Mucosa of descending colon (tissue), 3 donors: ENCODE data around the gene CHD2. TPM values are rescaled to one million over a fixed set of nuclear protein-coding genes. Genes with fewer than 3 reads are reported as not detected.
"Not testable (repeated sequence)": the region's sequence is repeated elsewhere in the genome, so short reads cannot be mapped to it uniquely, and the experiment has no call there.

Experiments used
- ATAC-seq: fragments of 200-7000 bp; cut with Tn5 transposase; one replicate; pipeline ENCODE4 v1.9.1; 2020; ENCODE audit warnings: mild to moderate bottlenecking, moderate library complexity
- DNase-seq, 3 donors: peaks; one replicate each; pipeline ENCODE4 v3.0.0-alpha.2; 2020
- H3K36me3 ChIP-seq: fragments of 200-600 bp; one replicate; pipeline ENCODE4 v1.8.0; 2021; ENCODE audit warnings: low read depth, mild to moderate bottlenecking
- H3K4me1 ChIP-seq: fragments of 200-600 bp; one replicate; pipeline ENCODE4 v1.8.0; 2021; ENCODE audit warnings: low read depth, mild to moderate bottlenecking
- H3K4me3 ChIP-seq: fragments of 200-600 bp; one replicate; pipeline ENCODE4 v1.8.0; 2021; ENCODE audit warnings: mild to moderate bottlenecking
- H3K9me3 ChIP-seq: fragments of 200-600 bp; one replicate; pipeline ENCODE4 v1.8.0; 2021; ENCODE audit warnings: mild to moderate bottlenecking
- intact Hi-C, 2 donors: fragments of 100-400 bp; cut with DNase I in 1 of 2; cut with micrococcal nuclease in 1 of 2; formaldehyde crosslinking; loops; one replicate each; pipeline versions ENCODE4 v1.11.0 to v1.11.1; 2022; cut with DNase I, micrococcal nuclease
- total RNA-seq, 3 donors: library from RNA; stranded (reverse); fragmentation: NEBNext Ultra II Directional in 2 of 3; extraction: Animal tissue kit (Norgen Biotek cat#: 25700) in 2 of 3; gene quantifications; one replicate each; pipeline versions ENCODE4 v1.2.1 to v1.2.4, GENCODE V29; 2021 to 2023
- TF ChIP-seq, protein P1 (sequence below): fragments of 200-600 bp; IDR thresholded peaks from one replicate; pipeline ENCODE4 v1.8.0; 2022; ENCODE audit warnings: antibody characterized with exemption, mild to moderate bottlenecking
- donor health status: DM: no; HTN: no; CAD: no; lungs with moderate emphysema.
- donor health status: DM: no; HTN: no; CAD: no.
- donor health status: DM: no; HTN: yes; CAD: no.

The CHD2 gene
- total RNA-seq, 3 donors from 2014 or later, result 86.2 to 128 (median 110) TPM

DNA sequence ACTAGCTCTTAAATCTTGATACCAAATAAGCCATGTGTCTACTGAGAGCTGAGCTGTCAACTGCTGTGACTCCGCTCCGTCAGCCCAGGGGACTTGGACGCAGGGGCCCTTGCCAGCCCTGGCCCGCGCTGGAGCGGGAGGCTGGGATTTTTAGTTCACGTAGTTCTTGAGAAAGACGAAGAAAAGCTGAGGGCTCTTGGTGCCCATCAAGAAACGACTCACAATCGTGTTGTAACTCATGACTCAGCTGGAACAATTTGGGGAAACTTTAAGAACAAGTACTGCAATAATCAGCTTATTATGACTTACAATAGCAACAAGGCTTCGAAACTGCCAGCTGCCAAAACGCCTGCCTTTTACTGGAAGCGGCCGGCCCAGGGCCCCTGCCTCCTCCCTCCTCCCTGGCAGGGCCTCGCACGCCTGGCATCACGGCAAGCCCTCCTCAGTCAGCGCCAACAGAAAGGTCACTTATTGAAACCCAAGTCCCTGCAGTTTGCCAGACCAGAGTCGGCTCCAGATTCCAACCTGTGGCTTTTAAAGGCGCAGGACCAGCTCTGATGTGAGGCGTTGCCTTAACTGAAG is 128.6 kb downstream of the CHD2 start:
- peaks cover 10% of the 10 kb centered on the region for H3K4me1 ChIP-seq

DNA sequence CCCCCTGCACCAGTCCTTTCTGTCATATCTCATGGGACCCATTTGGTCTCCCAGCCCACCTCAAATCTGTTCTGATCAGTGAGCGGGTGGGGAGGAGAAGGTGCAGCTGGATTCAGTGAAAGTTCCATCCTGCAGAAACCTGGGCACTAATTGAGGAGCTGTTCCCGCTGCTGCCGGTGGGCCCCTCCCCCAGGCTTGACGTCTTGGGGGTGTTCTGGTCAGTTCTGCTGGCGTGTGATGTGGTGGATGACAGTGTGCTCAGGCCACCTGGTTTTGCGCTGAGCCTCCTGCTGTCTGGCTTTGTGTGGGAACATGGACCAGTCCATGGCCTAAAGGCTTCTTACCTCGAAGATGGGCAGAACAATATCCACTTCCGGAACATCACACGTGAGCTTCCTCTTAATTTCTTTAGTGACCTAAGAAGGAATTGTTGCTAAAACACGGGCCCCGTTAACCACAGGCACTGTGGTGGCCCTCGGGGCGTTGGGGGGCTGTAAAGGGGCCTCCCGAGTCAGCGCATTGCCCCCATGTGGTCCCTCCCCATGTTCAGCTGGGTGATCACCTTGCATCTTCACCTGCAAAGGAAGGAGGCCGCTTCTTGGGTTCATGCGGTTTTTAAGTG is 129.2 kb downstream of the CHD2 start:
- no peak for DNase-seq
- no peaks in the 10 kb centered on the region for H3K36me3 ChIP-seq
- intact Hi-C loops, result no loop called here
- H3K9me3 ChIP-seq, result no peaks in the 10 kb centered on the region
- no peak overlapping the region for H3K4me3 ChIP-seq
- peaks cover 10% of the 10 kb centered on the region for H3K4me1 ChIP-seq
- ATAC-seq, result peak; percentile 5
- TF ChIP-seq, protein P1, sequence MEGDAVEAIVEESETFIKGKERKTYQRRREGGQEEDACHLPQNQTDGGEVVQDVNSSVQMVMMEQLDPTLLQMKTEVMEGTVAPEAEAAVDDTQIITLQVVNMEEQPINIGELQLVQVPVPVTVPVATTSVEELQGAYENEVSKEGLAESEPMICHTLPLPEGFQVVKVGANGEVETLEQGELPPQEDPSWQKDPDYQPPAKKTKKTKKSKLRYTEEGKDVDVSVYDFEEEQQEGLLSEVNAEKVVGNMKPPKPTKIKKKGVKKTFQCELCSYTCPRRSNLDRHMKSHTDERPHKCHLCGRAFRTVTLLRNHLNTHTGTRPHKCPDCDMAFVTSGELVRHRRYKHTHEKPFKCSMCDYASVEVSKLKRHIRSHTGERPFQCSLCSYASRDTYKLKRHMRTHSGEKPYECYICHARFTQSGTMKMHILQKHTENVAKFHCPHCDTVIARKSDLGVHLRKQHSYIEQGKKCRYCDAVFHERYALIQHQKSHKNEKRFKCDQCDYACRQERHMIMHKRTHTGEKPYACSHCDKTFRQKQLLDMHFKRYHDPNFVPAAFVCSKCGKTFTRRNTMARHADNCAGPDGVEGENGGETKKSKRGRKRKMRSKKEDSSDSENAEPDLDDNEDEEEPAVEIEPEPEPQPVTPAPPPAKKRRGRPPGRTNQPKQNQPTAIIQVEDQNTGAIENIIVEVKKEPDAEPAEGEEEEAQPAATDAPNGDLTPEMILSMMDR, result no peak

More for the DNA sequence above, 128.6 kb downstream of the CHD2 start:
- TF ChIP-seq, protein P1, result no peak
- Histone ChIP-seq H3K4me3 (no peak overlapping the region), H3K9me3 (no peaks in the 10 kb centered on the region), H3K36me3 (no peaks in the 10 kb centered on the region)
- intact Hi-C loops, result no loop called here
- peak; percentile 29 for ATAC-seq
- peak in 2 of 3 donors; percentile 54 to 79 for DNase-seq

DNA sequence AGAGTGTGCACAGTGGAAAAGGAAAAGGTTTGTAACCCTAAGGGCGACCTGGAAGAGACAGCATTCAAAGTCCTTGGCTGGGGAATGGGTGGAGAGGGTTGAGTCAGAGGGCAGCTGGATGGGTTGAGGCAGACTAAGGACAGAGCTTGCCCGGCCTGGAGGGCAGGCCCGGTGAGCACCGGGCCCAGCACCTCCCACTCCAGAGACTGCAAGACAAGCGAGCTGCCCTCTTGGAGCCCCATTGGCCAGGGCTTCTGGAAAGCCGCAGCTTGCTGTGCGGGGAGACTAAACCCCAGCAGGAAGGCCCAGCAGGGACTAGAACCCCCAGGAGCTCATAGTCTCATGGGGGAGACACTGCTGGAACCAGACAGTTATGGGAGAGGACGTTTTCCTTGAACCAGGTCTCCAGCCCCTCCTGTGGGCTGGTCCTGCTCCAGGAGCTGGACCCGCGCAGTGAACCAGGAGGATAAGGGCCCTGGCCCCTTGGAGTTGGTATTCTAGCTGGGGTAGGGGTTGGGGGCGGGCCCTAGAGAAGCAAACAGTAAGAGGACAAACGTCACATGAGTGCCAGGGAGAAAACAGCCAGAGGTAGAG is 129.8 kb downstream of the CHD2 start:
- peaks cover 10% of the 10 kb centered on the region for H3K4me1 ChIP-seq
- no peak for DNase-seq
- H3K9me3 ChIP-seq, result no peaks in the 10 kb centered on the region
- no peak overlapping the region for H3K4me3 ChIP-seq
- intact Hi-C loops, result no loop called here
- ATAC-seq, result peak; percentile 43
- TF ChIP-seq, protein P1, result no peak
- no peaks in the 10 kb centered on the region for H3K36me3 ChIP-seq

DNA sequence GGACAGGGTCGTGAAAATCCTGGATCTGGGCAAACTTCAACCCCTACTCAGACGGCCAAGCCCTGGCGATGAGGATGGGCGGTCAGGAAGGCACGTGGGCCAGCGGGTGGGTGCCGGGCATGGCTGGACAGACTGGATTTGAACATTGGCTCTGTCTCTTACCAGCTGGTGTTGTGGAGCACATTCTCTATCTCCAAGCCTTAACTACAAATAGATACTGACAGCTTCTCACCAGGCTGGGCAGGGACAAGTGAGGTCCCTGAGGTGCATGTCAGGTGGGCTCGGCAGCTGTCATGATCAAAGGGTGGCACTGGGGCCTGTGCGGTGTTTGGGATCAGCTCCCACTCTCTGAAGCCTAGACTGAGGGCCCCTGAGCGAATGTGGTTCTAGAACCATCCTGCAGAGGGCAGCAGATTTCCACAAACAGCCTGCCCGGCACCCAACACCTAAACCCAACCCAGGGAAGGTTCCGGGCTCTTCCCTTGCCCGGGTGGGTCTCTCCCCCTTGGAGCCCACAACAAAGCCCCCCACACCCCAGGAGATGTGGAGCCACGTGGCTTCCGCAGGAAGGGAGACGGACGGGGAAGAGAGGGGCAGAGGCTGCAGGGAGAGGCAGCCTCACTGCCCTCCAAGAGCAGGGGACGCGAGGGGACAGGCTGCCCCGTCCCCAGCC is 130.4 kb downstream of the CHD2 start:
- H3K9me3 ChIP-seq, result no peaks in the 10 kb centered on the region
- H3K4me3 ChIP-seq, result no peak overlapping the region
- DNase-seq, result peak in 2 of 3 donors; percentile 65 to 74
- H3K36me3 ChIP-seq, result no peaks in the 10 kb centered on the region
- intact Hi-C loops, result no loop called here
- H3K4me1 ChIP-seq, result peaks cover 10% of the 10 kb centered on the region
- ATAC-seq, result peak; percentile 81
- TF ChIP-seq, protein P1, result peak; percentile 66

DNA sequence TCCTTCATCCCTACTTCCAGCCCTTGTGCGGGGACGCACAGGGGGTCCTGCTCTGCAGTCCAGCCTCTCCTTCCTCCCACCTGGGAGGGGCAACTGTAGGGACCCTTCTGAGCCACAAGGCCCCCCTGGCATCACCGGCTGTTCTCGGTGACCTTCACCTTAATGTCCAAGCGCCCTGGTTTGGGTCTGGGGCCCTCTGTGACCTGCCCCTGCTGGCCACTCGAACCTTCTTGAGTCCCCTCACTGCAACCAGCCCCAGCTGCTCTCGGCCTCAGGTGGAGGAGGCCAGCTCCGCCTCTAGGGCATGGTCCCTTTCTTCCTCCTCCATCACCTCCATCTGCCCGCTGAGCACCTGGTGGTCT is 131.0 kb downstream of the CHD2 start:
- ATAC-seq (no peak), DNase-seq (no peak)
- Histone ChIP-seq H3K4me1 (peaks cover 10% of the 10 kb centered on the region), H3K4me3 (no peak overlapping the region), H3K9me3 (no peaks in the 10 kb centered on the region), H3K36me3 (no peaks in the 10 kb centered on the region)
- intact Hi-C loops, result no loop called here
- TF ChIP-seq, protein P1, result no peak

DNA sequence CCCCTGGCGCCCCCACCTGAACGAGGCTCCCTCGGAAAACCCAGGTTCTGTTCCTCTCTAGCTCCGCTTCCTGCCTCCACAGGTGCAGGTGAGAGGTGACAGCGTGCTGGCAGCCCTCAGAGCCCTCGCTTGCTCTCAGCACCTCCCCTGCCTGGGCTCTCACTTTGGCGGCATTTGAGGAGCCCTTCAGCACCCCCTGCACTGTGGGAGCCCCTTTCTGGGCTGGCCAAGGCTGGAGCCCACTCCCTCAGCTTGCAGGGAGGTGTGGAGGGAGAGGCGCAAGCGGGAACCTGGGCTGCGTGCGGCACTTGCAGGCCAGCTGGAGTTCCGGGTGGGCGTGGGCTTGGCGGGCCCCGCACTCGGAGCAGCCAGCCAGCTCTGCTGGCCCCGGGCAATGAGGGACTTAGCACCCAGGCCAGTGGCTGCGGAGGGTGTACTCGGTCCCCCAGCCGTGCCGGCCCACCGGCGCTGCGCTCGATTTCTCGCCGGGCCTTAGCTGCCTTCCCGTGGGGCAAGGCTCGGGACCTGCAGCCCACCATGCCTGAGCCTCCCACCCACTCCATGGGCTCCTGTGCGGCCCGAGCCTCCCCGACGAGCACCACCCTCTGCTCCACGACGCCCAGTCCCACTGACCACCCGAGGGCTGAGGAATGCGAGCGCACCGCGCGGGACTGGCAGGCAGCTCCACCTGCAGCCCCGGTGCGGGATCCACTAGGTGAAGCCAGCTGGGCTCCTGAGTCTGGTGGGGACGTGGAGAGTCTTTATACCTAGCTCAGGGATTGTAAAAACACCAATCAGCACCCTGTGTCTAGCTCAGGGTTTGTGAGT is 131.6 kb downstream of the CHD2 start:
- H3K9me3 ChIP-seq, DNase-seq, ATAC-seq, intact Hi-C loops, H3K36me3 ChIP-seq, H3K4me3 ChIP-seq: not testable (repeated sequence)
- peaks cover 13% of the 10 kb centered on the region for H3K4me1 ChIP-seq

DNA sequence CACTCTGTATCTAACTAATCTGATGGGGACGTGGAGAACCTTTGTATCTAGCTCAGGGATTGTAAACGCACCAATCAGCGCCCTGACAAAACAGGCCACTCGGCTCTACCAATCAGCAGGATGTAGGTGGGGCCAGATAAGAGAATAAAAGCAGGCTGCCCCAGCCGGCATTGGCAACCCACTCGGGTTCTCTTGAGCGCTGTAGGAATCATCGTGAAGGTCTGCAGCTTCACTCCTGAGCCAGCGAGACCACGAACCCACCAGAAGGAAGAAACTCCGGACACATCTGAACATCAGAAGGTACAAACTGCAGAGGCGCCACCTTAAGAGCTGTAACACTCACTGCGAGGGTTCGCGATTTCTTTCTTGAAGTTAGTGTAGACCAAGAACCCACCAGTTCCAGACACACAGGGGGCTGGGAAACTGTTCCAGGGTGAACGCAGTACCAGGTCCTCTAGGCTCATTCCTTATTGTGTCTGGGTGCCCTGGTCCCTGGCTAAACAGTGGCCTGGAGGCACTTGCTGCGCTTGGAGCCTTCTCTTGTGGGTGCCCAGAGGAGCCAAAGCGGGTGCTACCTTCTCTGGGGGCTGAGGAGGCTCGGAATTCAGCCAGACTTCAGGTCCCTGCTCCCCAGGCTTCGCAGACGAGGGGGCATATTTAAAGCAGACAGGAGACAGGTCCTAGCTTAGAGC is 132.5 kb downstream of the CHD2 start:
- ATAC-seq, DNase-seq, H3K4me3 ChIP-seq, H3K9me3 ChIP-seq, H3K36me3 ChIP-seq, intact Hi-C loops: not testable (repeated sequence)
- H3K4me1 ChIP-seq, result peaks cover 13% of the 10 kb centered on the region
